ENCODE measurements around the gene CD300A. TPM values are rescaled to one million over a fixed set of nuclear protein-coding genes. Genes with fewer than 3 reads are reported as not detected.

Gene CD300A
- total RNA-seq, 1 donor from 2014 or later, result 49.6 TPM

- intact Hi-C loops (cut with micrococcal nuclease), result no loop called here
These were observed 26.5 kb upstream of the CD300A start for GRCh38 chr17:74439691-74440567.

GRCh38 chr17:74441537-74441936 is 24.9 kb upstream of the CD300A start:
- intact Hi-C loops (cut with micrococcal nuclease), result no loop called here

GRCh38 chr17:74442291-74442669 is 24.2 kb upstream of the CD300A start:
- intact Hi-C loops (cut with micrococcal nuclease), result no loop called here

- intact Hi-C loops (cut with micrococcal nuclease), result no loop called here
These were observed 23.5 kb upstream of the CD300A start for GRCh38 chr17:74442670-74443515.

GRCh38 chr17:74443516-74444296 is 22.7 kb upstream of the CD300A start:
- intact Hi-C loops (cut with micrococcal nuclease), result no loop called here

- intact Hi-C loops (cut with micrococcal nuclease), result no loop called here
These were observed 22.0 kb upstream of the CD300A start for GRCh38 chr17:74444406-74444805.

- intact Hi-C loops (cut with micrococcal nuclease), result no loop called here
These were observed 21.3 kb upstream of the CD300A start for GRCh38 chr17:74445158-74445557.

- intact Hi-C loops (cut with micrococcal nuclease), result no loop called here
These were observed 19.6 kb upstream of the CD300A start for GRCh38 chr17:74446551-74447500.

- intact Hi-C loops (cut with micrococcal nuclease), result no loop called here
These were observed 18.7 kb upstream of the CD300A start for GRCh38 chr17:74447628-74448159.

- intact Hi-C loops (cut with micrococcal nuclease), result no loop called here
These were observed 17.7 kb upstream of the CD300A start for GRCh38 chr17:74448756-74449155.

- intact Hi-C loops (cut with micrococcal nuclease), result no loop called here
These were observed 17.1 kb upstream of the CD300A start for GRCh38 chr17:74449306-74449705.

- intact Hi-C loops (cut with micrococcal nuclease), result no loop called here
These were observed 16.7 kb upstream of the CD300A start for GRCh38 chr17:74449773-74450172.

GRCh38 chr17:74450231-74450630 is 16.2 kb upstream of the CD300A start:
- intact Hi-C loops (cut with micrococcal nuclease), result no loop called here

- intact Hi-C loops (cut with micrococcal nuclease), result no loop called here
These were observed 15.5 kb upstream of the CD300A start for GRCh38 chr17:74450925-74451403.

GRCh38 chr17:74451557-74451956 is 14.9 kb upstream of the CD300A start:
- intact Hi-C loops (cut with micrococcal nuclease), result no loop called here

GRCh38 chr17:74452033-74452840 is 14.2 kb upstream of the CD300A start:
- intact Hi-C loops (cut with micrococcal nuclease), result no loop called here

GRCh38 chr17:74452841-74453661 is 13.4 kb upstream of the CD300A start:
- intact Hi-C loops (cut with micrococcal nuclease), result no loop called here

- intact Hi-C loops (cut with micrococcal nuclease), result loop anchor here (2.0 kb wide), 2 partner anchors 21 to 241 kb away; partner anchors contain the start of genes GPRC5C and TTYH2
These were observed 12.7 kb upstream of the CD300A start for GRCh38 chr17:74453665-74454196.

Data from T-helper 1 cell treated with Interleukin-12 subunit alpha and Interleukin-12 subunit beta and Interleukin-4 antibody, amounts not matched to agents 30 ng/mL and 1 ng/mL, for 36 hours (primary cell).